Lower leg skin (tissue), 4 donors: ENCODE results near the gene YWHAQ. TPM values are rescaled to one million over a fixed set of nuclear protein-coding genes. Genes with fewer than 3 reads are reported as not detected.
"Not testable (repeated sequence)": the region's sequence is repeated elsewhere in the genome, so short reads cannot be mapped to it uniquely, and the experiment has no call there.

Experiments
- DNase-seq, 2 donors: peaks; one replicate each; pipeline ENCODE4 v3.0.0-alpha.2; 2019; ENCODE audit warnings: low spot score in 2 of 2
- H3K4me3 ChIP-seq: fragments of 200-600 bp; sonication (generic); 2 replicates; pipeline ENCODE4 v1.5.1; 2017; ENCODE audit warnings: mild to moderate bottlenecking, low read depth; ENCODE audit not compliant: poor library complexity, severe bottlenecking
- CTCF ChIP-seq, 3 donors: fragments of 450-650 bp; IDR thresholded peaks; one replicate each; pipeline ENCODE4 v1.5.1; 2016; ENCODE audit warnings: antibody characterized with exemption in 3 of 3, mild to moderate bottlenecking in 3 of 3, moderate library complexity in 2 of 3
- POLR2A ChIP-seq, 2 donors: fragments of 450-650 bp; IDR thresholded peaks; one replicate each; pipeline ENCODE4 v1.6.1; 2016 to 2017; ENCODE audit warnings: antibody characterized with exemption in 2 of 2, mild to moderate bottlenecking in 1 of 2, moderate library complexity in 1 of 2
- WGBS, 2 donors: methylation state at CpG; one replicate each; pipeline ENCODE4 v1.1.5; 2018; 5-methylcytosine and 5-hydroxymethylcytosine counted together
- intact Hi-C: fragments of 100-400 bp; cut with DNase I; formaldehyde crosslinking; loops from one replicate; pipeline ENCODE4 v1.15.0; 2023; ENCODE audit warnings: low total_unique reads
- total RNA-seq, 4 donors: library from RNA; depleted of rRNA; stranded (reverse); fragments of >200 nt; gene quantifications; one replicate each; pipeline ENCODE4 v1.1.0, GENCODE V29; 2016

The YWHAQ gene
- total RNA-seq, 4 donors from 2014 or later: 85.6 to 159 (median 121) TPM

GRCh38 chr2:9631553-9631819 lies 689 bp upstream of the YWHAQ start:
- TF ChIP-seq CTCF (IDR thresholded peaks at IDR 0.05): no peak
- no peak for TF ChIP-seq POLR2A (IDR thresholded peaks at IDR 0.05)
- intact Hi-C loops: no loop called here
- 19 to 23% methylated on average over 4 of the region's 4 CpGs for WGBS, 2 donors

GRCh38 chr2:9630117-9630735 lies 571 bp downstream of the YWHAQ start:
- no peak for TF ChIP-seq CTCF (IDR thresholded peaks at IDR 0.05)
- no peak for TF ChIP-seq POLR2A (IDR thresholded peaks at IDR 0.05)
- 0 to 3% methylated on average over 15 to 46 of the region's 67 CpGs for WGBS, 2 donors
- H3K4me3 ChIP-seq: peak overlapping the region; percentile 73
- intact Hi-C loops: no loop called here
- DNase-seq: peak; percentile 58 to 96

More at GRCh38 chr2:9631553-9631819, 689 bp upstream of the YWHAQ start:
- H3K4me3 ChIP-seq: peak overlapping the region; percentile 30
- DNase-seq: no peak

GRCh38 chr2:9629222-9630116 lies 1.3 kb downstream of the YWHAQ start:
- intact Hi-C loops: loop anchor here (10.0 kb wide), 1 partner anchor 65 kb away; no protein-coding TSS in a partner anchor
- DNase-seq: no peak
- no peak for TF ChIP-seq CTCF (IDR thresholded peaks at IDR 0.05)
- TF ChIP-seq POLR2A (IDR thresholded peaks at IDR 0.05): no peak
- H3K4me3 ChIP-seq: peak overlapping the region; percentile 73
- 3% methylated on average over 20 of the region's 20 CpGs for WGBS, 2 donors

GRCh38 chr2:9627310-9627709 lies 3.5 kb downstream of the YWHAQ start:
- TF ChIP-seq CTCF (IDR thresholded peaks at IDR 0.05): no peak
- no peak for TF ChIP-seq POLR2A (IDR thresholded peaks at IDR 0.05)
- no peak overlapping the region for H3K4me3 ChIP-seq
- no peak for DNase-seq
- 58 to 62% methylated on average over 2 of the region's 2 CpGs for WGBS, 2 donors
- intact Hi-C loops: loop anchor here (10.0 kb wide), 1 partner anchor 63 kb away; no protein-coding TSS in a partner anchor

GRCh38 chr2:9623151-9623550 lies 7.6 kb downstream of the YWHAQ start:
- H3K4me3 ChIP-seq: no peak overlapping the region
- TF ChIP-seq CTCF (IDR thresholded peaks at IDR 0.05): no peak
- TF ChIP-seq POLR2A (IDR thresholded peaks at IDR 0.05): no peak
- DNase-seq: no peak
- intact Hi-C loops: loop anchor here (10.0 kb wide), 1 partner anchor 58 kb away; no protein-coding TSS in a partner anchor
- WGBS, 2 donors: 84 to 85% methylated on average over 9 of the region's 9 CpGs

- WGBS, 2 donors: 66 to 81% methylated on average over 6 of the region's 6 CpGs
- not testable (repeated sequence) for H3K4me3 ChIP-seq, DNase-seq
- intact Hi-C loops: loop anchor here (10.0 kb wide), 1 partner anchor 57 kb away; no protein-coding TSS in a partner anchor
Measured at GRCh38 chr2:9621655-9622054, 9.1 kb downstream of the YWHAQ start.
